ENCODE results near the gene OPA3. TPM values are rescaled to one million over a fixed set of nuclear protein-coding genes. Genes with fewer than 3 reads are reported as not detected.

OPA3 gene
- total RNA-seq, 1 experiment from 2014 or later, result 17.7 TPM

GRCh38 chr19:45477713-45478453 is 106.7 kb downstream of the OPA3 start:
- Mint-ChIP-seq H3K27ac (ENCODE audit: unreplicated experiment) (peak overlapping the region; percentile 99), H3K4me1 (ENCODE audit: low read depth, unreplicated experiment) (peaks cover 9% of the 10 kb centered on the region), H3K27me3 (ENCODE audit: insufficient read depth, unreplicated experiment) (peaks cover 2% of the 10 kb centered on the region), H3K4me3 (ENCODE audit: unreplicated experiment) (peak overlapping the region; percentile 53), H3K36me3 (ENCODE audit: insufficient read depth, unreplicated experiment) (peaks cover 21% of the 10 kb centered on the region), H3K9me3 (ENCODE audit: unreplicated experiment) (no peaks in the 10 kb centered on the region)
- BruUV-seq (replicated peaks), result no TSS peak
- no peaks in the 10 kb centered on the region for H3K9me3 ChIP-seq
- ChIA-PET CTCF (interaction anchor here (0.6 to 4.1 kb wide), 26 partner anchors 9 to 300 kb away, joined by 3 to 261 read pairs (median 4); partner anchors contain the start of genes BLOC1S3, FOSB, PPP1R13L and QPCTL), POLR2A (interaction anchor here (0.6 to 2.1 kb wide), 4 partner anchors 8 to 199 kb away, joined by 3 to 28 read pairs (median 12); partner anchors contain the start of gene FOSB)
- TF ChIP-seq CTCF (IDR thresholded peaks at IDR 0.05; ENCODE audit: insufficient read depth in 1 of 2, low read depth in 1 of 2, low read length in 1 of 2, severe bottlenecking in 1 of 2, unreplicated experiment in 1 of 2), result no peak
- H3K27me3 ChIP-seq (replicated peaks; ENCODE audit: control insufficient read depth, insufficient read depth, low read length), result no peaks in the 10 kb centered on the region
- H3K4me3 ChIP-seq (ENCODE audit: low read depth, low read length), result peak overlapping the region; percentile 53
- no peak for DNase-seq
- intact Hi-C loops (cut with micrococcal nuclease; ENCODE audit: unreplicated experiment), result loop anchor here (1.0 to 2.0 kb wide), 5 partner anchors 9 to 277 kb away; no protein-coding TSS in a partner anchor
- 0 out of 2 replicates have a peak, but pooled peaks cover 4% of the 10 kb centered on the region for H3K4me1 ChIP-seq
- no peaks in the 10 kb centered on the region for H3K36me3 ChIP-seq (ENCODE audit: control insufficient read depth, insufficient read depth, low read length)

Other genes with a start within 250 kb of the OPA3 start
- 7.1 and 10.2 TPM in 2 replicates for gene KLC3, start 244.1 kb downstream of the OPA3 start, total RNA-seq (2022)
- 86.8 and 89.5 TPM in 2 replicates for gene ERCC2, start 214.2 kb downstream of the OPA3 start, total RNA-seq (2022)
- 65.8 and 68.6 TPM in 2 replicates for gene PPP1R13L, start 179.7 kb downstream of the OPA3 start, total RNA-seq (2022)
- gene POLR1G, start 178.2 kb downstream of the OPA3 start, total RNA-seq (2022), result 27.7 and 31.1 TPM in 2 replicates
- gene ERCC1, start 160.9 kb downstream of the OPA3 start, total RNA-seq (2022), result 43.5 and 51.0 TPM in 2 replicates
- gene FOSB, start 116.8 kb downstream of the OPA3 start, total RNA-seq (2022), result 6.4 TPM in 2 replicates
- 13.8 and 18.1 TPM in 2 replicates for gene RTN2, start 87.8 kb downstream of the OPA3 start, total RNA-seq (2022)
- 1.2 and 2.8 TPM in 2 replicates for gene PPM1N, start 86.4 kb downstream of the OPA3 start, total RNA-seq (2022)
- 72.4 and 83.1 TPM in 2 replicates for gene VASP, start 77.3 kb downstream of the OPA3 start, total RNA-seq (2022)
- gene GPR4, start 17.4 kb upstream of the OPA3 start, total RNA-seq (2022), result not detected in 2 replicates
- gene EML2, start 54.6 kb upstream of the OPA3 start, total RNA-seq (2022), result 33.9 and 38.8 TPM in 2 replicates
- gene GIPR, start 83.4 kb upstream of the OPA3 start, total RNA-seq (2022), result 2.6 and 4.6 TPM in 2 replicates
- gene SNRPD2, start 107.2 kb upstream of the OPA3 start, total RNA-seq (2022), result 579 and 587 TPM in 2 replicates
- gene QPCTL, start 107.9 kb upstream of the OPA3 start, total RNA-seq (2022), result 16.9 and 20.2 TPM in 2 replicates
- gene FBXO46, start 146.1 kb upstream of the OPA3 start, total RNA-seq (2022), result 31.0 and 37.0 TPM in 2 replicates
- gene MEIOSIN, start 148.6 kb upstream of the OPA3 start, total RNA-seq (2022), result not detected in 2 replicates
- 23.7 and 28.6 TPM in 2 replicates for gene SIX5, start 184.4 kb upstream of the OPA3 start, total RNA-seq (2022)
- gene DMPK, start 197.7 kb upstream of the OPA3 start, total RNA-seq (2022), result 28.1 and 30.2 TPM in 2 replicates
- 72.4 and 76.3 TPM in 2 replicates for gene DMWD, start 208.0 kb upstream of the OPA3 start, total RNA-seq (2022)
- gene RSPH6A, start 230.5 kb upstream of the OPA3 start, total RNA-seq (2022), result 0.23 and 0.30 TPM in 2 replicates

All from Caco-2 (cell line).